Liver (tissue), 9 donors: Measurements from ENCODE around the gene CTBS. TPM values are rescaled to one million over a fixed set of nuclear protein-coding genes. Genes with fewer than 3 reads are reported as not detected.

Experiments used
- DNase-seq: peaks from one replicate; pipeline ENCODE4 v3.0.0-alpha.2; 2017; ENCODE audit warnings: low spot score
- H3K27ac ChIP-seq, 2 donors: one replicate each; pipeline ENCODE4 v1.7.0; 2013; ENCODE audit warnings: inconsistent platforms in 2 of 2, low read length in 2 of 2, control low read depth in 1 of 2, low read depth in 1 of 2, mild to moderate bottlenecking in 1 of 2
- H3K27me3 ChIP-seq, 4 donors: one replicate each; pipeline versions ENCODE4 v1.6.1 to v1.7.0; 2013; ENCODE audit warnings: low read length in 3 of 4, inconsistent platforms in 1 of 4, mild to moderate bottlenecking in 1 of 4, moderate library complexity in 1 of 4; ENCODE audit not compliant: control insufficient read depth in 4 of 4, insufficient read depth in 4 of 4
- H3K36me3 ChIP-seq, 4 donors: one replicate each; pipeline versions ENCODE4 v1.6.1 to v1.7.0; 2013; ENCODE audit warnings: low read length in 3 of 4, mild to moderate bottlenecking in 3 of 4, low read depth in 1 of 4, moderate library complexity in 1 of 4; ENCODE audit not compliant: control insufficient read depth in 4 of 4, insufficient read depth in 3 of 4
- H3K4me1 ChIP-seq, 4 donors: one replicate each; pipeline versions ENCODE4 v1.6.1 to v1.7.0; 2013; ENCODE audit warnings: low read length in 3 of 4, mild to moderate bottlenecking in 3 of 4, moderate library complexity in 1 of 4; ENCODE audit not compliant: control insufficient read depth in 4 of 4, insufficient read depth in 4 of 4
- H3K4me3 ChIP-seq, 3 donors: one replicate each; pipeline versions ENCODE4 v1.6.1 to v1.7.0; 2013; ENCODE audit warnings: low read length in 3 of 3, control low read depth in 1 of 3, low read depth in 1 of 3, mild to moderate bottlenecking in 1 of 3
- H3K9ac ChIP-seq, 2 donors: one replicate each; pipeline ENCODE4 v1.7.0; 2013; ENCODE audit warnings: low read length in 2 of 2, mild to moderate bottlenecking in 2 of 2, moderate library complexity in 2 of 2, control low read depth in 1 of 2, low read depth in 1 of 2
- H3K9me3 ChIP-seq, 4 donors: one replicate each; pipeline versions ENCODE4 v1.6.1 to v1.7.0; 2013; ENCODE audit warnings: low read length in 3 of 4; ENCODE audit not compliant: control insufficient read depth in 4 of 4
- ATF3 ChIP-seq: IDR thresholded peaks from 2 replicates; pipeline ENCODE4 v1.6.1; 2016; ENCODE audit warnings: antibody characterized with exemption
- CTCF ChIP-seq: fragments of 150-350 bp; IDR thresholded peaks from 2 replicates; pipeline ENCODE4 v1.5.1; 2017; ENCODE audit warnings: improper control_type of control experiment, low read depth, low read length; ENCODE audit not compliant: missing input control
- EGR1 ChIP-seq, 2 donors: IDR thresholded peaks; 2 replicates each; pipeline ENCODE4 v1.6.1; 2016 to 2018; ENCODE audit warnings: antibody characterized with exemption in 2 of 2, low read depth in 2 of 2
- FOXA1 ChIP-seq: IDR thresholded peaks from 2 replicates; pipeline ENCODE4 v1.6.1; 2016; ENCODE audit warnings: antibody characterized with exemption
- FOXA2 ChIP-seq: IDR thresholded peaks from 2 replicates; pipeline ENCODE4 v1.6.1; 2016; ENCODE audit warnings: antibody characterized with exemption
- GABPA ChIP-seq, 2 donors: IDR thresholded peaks in 1 of 2; conservative IDR thresholded peaks in 1 of 2; 2 replicates each; pipeline ENCODE4 v1.6.1; 2016; ENCODE audit warnings: antibody characterized with exemption in 2 of 2, mild to moderate bottlenecking in 1 of 2, moderate library complexity in 1 of 2
- HNF4A ChIP-seq, 2 donors: conservative IDR thresholded peaks; 2 replicates each; pipeline ENCODE4 v1.6.1; 2016; ENCODE audit warnings: antibody characterized with exemption in 2 of 2, mild to moderate bottlenecking in 2 of 2
- JUND ChIP-seq, 2 donors: IDR thresholded peaks; 2 replicates each; pipeline ENCODE4 v1.6.1; 2016; ENCODE audit warnings: antibody characterized with exemption in 2 of 2
- MAX ChIP-seq: IDR thresholded peaks from 2 replicates; pipeline ENCODE4 v1.6.1; 2016; ENCODE audit warnings: antibody characterized with exemption
- NR2F2 ChIP-seq: IDR thresholded peaks from 2 replicates; pipeline ENCODE4 v1.6.1; 2016; ENCODE audit warnings: antibody characterized with exemption
- RAD21 ChIP-seq, 2 donors: IDR thresholded peaks; 2 replicates each; pipeline ENCODE4 v1.6.1; 2016; ENCODE audit warnings: antibody characterized with exemption in 2 of 2, mild to moderate bottlenecking in 2 of 2
- REST ChIP-seq: IDR thresholded peaks from 2 replicates; pipeline ENCODE4 v1.6.1; 2016; ENCODE audit warnings: antibody characterized with exemption, mild to moderate bottlenecking
- SP1 ChIP-seq: IDR thresholded peaks from 2 replicates; pipeline ENCODE4 v1.6.1; 2018; ENCODE audit warnings: antibody characterized with exemption, mild to moderate bottlenecking
- TAF1 ChIP-seq: conservative IDR thresholded peaks from 2 replicates; pipeline ENCODE4 v1.6.1; 2016; ENCODE audit warnings: antibody characterized with exemption, mild to moderate bottlenecking
- ZBTB33 ChIP-seq: IDR thresholded peaks from 2 replicates; pipeline ENCODE4 v1.6.1; 2016; ENCODE audit warnings: antibody characterized with exemption
- WGBS: extraction: QIAGEN DNeasy Blood & Tissue Kit; methylation state at CpG from one replicate; pipeline ENCODE4 v1.1.7; 2013; 5-methylcytosine and 5-hydroxymethylcytosine counted together
- polyA plus RNA-seq, 2 donors: library from polyadenylated mRNA; stranded (reverse) in 1 of 2; unstranded in 1 of 2; fragments of 200-250 nt in 1 of 2; fragments of >200 nt in 1 of 2; fragmentation: Nextera tagmentation in 1 of 2; extraction: Ambion mirVana in 1 of 2; gene quantifications; one replicate each; pipeline versions ENCODE4 v1.2.1 to v1.2.3, GENCODE V29; 2013 to 2015
- total RNA-seq, 2 donors: library from RNA; depleted of rRNA; stranded (reverse); fragments of >200 nt; gene quantifications; one replicate each; pipeline ENCODE4 v1.2.3, GENCODE V29; 2014
- donor health status: healthy.
- donor health status: healthy.
- donor health status: healthy.
- donor health status: healthy.
- donor health status: healthy.

CTBS gene
- total and polyA plus RNA-seq, 4 donors, result 8.5 to 26.9 (median 19.9) TPM

- Histone ChIP-seq H3K4me3 (no peak overlapping the region), H3K4me1 (no peaks in the 10 kb centered on the region), H3K9me3 (no peaks in the 10 kb centered on the region), H3K9ac (no peak overlapping the region), H3K27me3 (no peaks in the 10 kb centered on the region), H3K27ac (no peak overlapping the region), H3K36me3 (peaks cover 1 to 19% (median 11%) of the 10 kb centered on the region in 4 donors)
- no peak for DNase-seq
- 95% methylated on average over 2 of the region's 2 CpGs for WGBS
- TF ChIP-seq REST (no peak), FOXA1 (no peak)
These were observed 23.4 kb downstream of the CTBS start for GRCh38 chr1:84550826-84551225.

GRCh38 chr1:84541679-84542078 lies 32.6 kb downstream of the CTBS start:
- H3K27me3 ChIP-seq, result no peaks in the 10 kb centered on the region
- no peak for TF ChIP-seq REST
- TF ChIP-seq ATF3, result no peak
- TF ChIP-seq MAX, result no peak
- no peak for TF ChIP-seq JUND (IDR thresholded peaks at IDR 0.05)
- TF ChIP-seq SP1, result no peak
- no peak for TF ChIP-seq ZBTB33
- TF ChIP-seq GABPA (IDR thresholded peaks at IDR 0.05 in 1 of 2, conservative IDR thresholded peaks at IDR 0.05 in 1 of 2), result no peak
- no peak for TF ChIP-seq EGR1 (IDR thresholded peaks at IDR 0.05; ENCODE audit: low read depth in 2 of 2)
- no peak for TF ChIP-seq TAF1
- TF ChIP-seq FOXA2, result no peak
- no peak for TF ChIP-seq NR2F2
- no peak for TF ChIP-seq HNF4A (conservative IDR thresholded peaks at IDR 0.05)
- peak; percentile 66 to 69 for TF ChIP-seq RAD21 (IDR thresholded peaks at IDR 0.05)
- TF ChIP-seq CTCF, result peak; percentile 9
- TF ChIP-seq FOXA1, result no peak
- peaks cover 0 to 12% (median 3%) of the 10 kb centered on the region in 4 donors for H3K36me3 ChIP-seq

More at GRCh38 chr1:84541679-84542078, 32.6 kb downstream of the CTBS start:
- Histone ChIP-seq H3K27ac (no peak overlapping the region), H3K4me3 (no peak overlapping the region), H3K9ac (no peak overlapping the region), H3K4me1 (no peaks in the 10 kb centered on the region), H3K9me3 (no peaks in the 10 kb centered on the region)
- no peak for DNase-seq
- WGBS, result 92% methylated on average over 4 of the region's 4 CpGs
